ENCODE data around the gene CHD5.

Gene CHD5

GRCh38 chr1:6057170-6057845, 122.8 kb downstream of the CHD5 start:
- no peak for DNase-seq (ENCODE audit: low spot score)

GRCh38 chr1:6056572-6056948, 123.6 kb downstream of the CHD5 start:
- DNase-seq (ENCODE audit: low spot score) = no peak

- DNase-seq (ENCODE audit: low spot score) = no peak
Measured at GRCh38 chr1:6054596-6054995, 125.5 kb downstream of the CHD5 start.

- no peak for DNase-seq (ENCODE audit: low spot score)
Measured at GRCh38 chr1:6053206-6053546, 126.9 kb downstream of the CHD5 start.

- DNase-seq (ENCODE audit: low spot score) = peak; percentile 51
Measured at GRCh38 chr1:6052543-6053205, 127.4 kb downstream of the CHD5 start.
